Myocyte (in vitro differentiated cells): Measurements from ENCODE around the gene RTKN2. TPM values are rescaled to one million over a fixed set of nuclear protein-coding genes. Genes with fewer than 3 reads are reported as not detected.

Source experiments
- DNase-seq: peaks from one replicate; pipeline ENCODE4 v3.0.0-alpha.2; 2012; ENCODE audit warnings: low read depth
- total RNA-seq: library from RNA; depleted of rRNA; stranded (reverse); fragments of >200 nt; gene quantifications from 2 replicates; pipeline ENCODE4 v1.2.3, GENCODE V29; 2014

Gene RTKN2
- total RNA-seq, 1 donor from 2014 or later, result 3.8 TPM

- no peak for DNase-seq
Observed at GRCh38 chr10:62177111-62177510, 91.5 kb downstream of the RTKN2 start.

- no peak for DNase-seq
Observed at GRCh38 chr10:62175251-62175650, 93.4 kb downstream of the RTKN2 start.

- DNase-seq, result no peak
Observed at GRCh38 chr10:62172465-62172864, 96.2 kb downstream of the RTKN2 start.

DNA sequence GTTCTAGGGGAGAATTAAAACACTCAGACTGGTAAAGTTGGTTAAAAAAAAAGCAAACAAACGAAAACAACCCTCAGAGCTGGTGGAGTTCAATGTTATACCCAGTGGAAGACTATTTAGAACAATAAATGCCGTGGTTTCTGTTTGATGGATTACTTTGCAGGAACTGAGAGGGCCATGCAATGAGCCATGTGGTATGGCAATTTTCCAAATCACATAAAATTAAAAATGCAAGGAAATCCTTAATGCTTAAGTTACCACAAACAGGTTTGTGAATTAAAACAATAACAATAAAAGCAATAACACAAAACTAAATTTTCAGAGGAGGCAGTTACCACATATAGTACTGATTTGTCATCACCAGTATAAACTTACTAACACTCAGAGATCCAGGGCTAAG lies 96.9 kb downstream of the RTKN2 start:
- DNase-seq, result no peak

DNA sequence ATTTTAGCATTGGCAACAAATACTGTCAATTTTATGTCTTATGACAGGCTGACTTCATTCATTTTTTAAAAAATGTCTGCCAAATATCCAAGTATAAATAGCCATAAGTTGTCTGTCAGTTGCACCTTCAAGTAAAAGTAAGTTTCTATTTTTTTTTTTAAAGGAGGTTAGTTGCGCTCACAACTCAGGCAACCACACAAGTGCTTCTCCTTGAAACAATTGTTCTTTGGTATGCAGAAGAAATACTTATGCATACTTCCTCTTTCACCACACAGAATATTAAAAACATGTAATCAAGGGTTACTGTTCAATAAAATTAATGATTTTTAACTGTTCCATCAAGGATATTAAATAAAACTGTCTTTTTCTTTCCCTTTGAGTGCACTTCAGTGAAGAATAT lies 97.9 kb downstream of the RTKN2 start:
- DNase-seq, result no peak

- peak; percentile 64 for DNase-seq
Observed at GRCh38 chr10:62166331-62167131, 102.1 kb downstream of the RTKN2 start.

DNA sequence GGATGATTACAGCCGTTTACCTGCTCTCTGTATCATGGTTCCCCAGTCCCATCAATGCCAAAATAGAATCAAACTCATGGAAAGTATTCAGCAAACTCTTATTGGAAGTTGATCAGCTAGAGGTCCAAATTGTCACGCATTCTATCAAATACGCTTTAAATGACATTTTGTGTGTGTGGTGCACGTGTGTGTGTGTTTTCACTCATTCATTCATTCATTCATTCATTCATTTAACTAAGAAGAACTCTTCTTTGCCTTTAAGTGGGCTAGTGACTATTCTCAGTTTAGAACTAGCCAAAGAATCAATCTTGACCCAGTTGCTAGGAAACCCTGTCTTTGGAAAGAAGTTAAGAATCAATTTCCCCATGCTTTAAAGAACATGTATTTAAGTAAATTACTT lies 102.8 kb downstream of the RTKN2 start:
- no peak for DNase-seq

GRCh38 chr10:62163024-62163423 lies 105.6 kb downstream of the RTKN2 start:
- DNase-seq, result no peak

- no peak for DNase-seq
Observed at GRCh38 chr10:62162261-62162981, 106.2 kb downstream of the RTKN2 start.

DNA sequence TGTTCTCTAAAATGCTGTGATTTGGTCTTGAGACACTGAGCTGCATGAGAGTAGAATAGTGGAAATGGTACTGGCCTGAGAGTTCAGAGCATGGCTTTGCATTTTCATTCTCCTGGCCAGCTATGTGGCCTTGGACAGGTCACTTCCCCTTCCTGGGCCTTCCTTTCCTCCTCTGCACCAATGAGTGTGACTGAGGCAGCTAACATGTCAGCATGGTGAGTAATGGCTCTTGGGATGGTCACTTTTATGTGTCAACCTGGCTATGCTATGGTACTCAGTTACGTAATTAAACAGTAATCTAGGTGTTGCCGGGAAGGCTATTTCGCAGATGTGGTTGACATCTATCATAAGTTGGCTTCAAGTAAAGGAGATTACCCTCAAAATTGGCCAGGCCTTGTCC lies 109.3 kb downstream of the RTKN2 start:
- no peak for DNase-seq

- DNase-seq, result no peak
Observed at GRCh38 chr10:62157601-62158000, 111.0 kb downstream of the RTKN2 start.

DNA sequence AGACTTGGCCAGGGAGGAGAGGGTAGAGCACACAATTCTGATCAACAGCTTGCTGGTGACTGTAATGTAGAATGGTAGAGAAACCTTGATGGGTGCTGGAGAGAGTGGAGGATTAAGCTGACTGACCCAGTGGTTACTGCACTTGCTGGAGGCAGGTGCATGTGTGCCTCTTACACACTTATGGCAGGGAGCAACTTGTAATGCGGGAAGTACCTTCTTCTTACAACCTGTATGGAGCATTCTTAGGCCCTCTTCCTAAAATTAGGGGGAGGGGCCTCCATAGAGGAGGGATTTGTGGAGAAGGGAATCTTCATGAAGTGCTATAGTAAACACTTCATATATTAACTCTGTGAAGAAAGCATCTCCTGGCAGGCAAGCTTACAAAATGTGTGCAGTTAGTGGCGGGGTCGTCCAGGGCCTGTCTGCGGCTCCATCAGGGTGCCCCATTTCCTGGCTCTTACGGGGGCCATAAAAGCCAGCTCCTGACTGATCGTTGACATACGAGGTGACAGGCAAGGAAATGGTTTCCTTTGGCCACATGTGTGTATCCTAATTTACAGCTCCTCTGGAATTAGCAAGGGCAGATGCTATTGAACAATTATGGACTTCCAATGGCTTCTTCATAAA lies 113.5 kb downstream of the RTKN2 start:
- DNase-seq, result no peak

DNA sequence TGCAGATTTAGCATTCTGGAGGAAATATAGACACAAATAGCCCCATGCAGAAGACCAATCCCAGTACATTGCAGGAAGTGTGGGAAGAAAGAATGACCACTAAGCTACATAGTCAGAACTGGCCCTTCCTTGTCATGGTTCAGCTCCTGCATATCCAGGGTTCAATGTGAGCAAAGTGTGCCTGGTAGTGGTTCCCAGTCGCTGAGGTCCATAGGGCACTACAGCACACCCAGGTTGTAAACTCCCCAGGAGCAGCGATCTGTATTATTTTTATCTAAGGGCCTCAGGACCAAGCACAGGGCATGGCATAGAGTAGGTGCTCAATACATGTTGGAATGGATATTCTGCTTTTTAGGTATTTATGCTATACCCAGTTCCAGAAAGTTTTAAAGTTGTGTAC lies 114.4 kb downstream of the RTKN2 start:
- DNase-seq, result no peak

DNA sequence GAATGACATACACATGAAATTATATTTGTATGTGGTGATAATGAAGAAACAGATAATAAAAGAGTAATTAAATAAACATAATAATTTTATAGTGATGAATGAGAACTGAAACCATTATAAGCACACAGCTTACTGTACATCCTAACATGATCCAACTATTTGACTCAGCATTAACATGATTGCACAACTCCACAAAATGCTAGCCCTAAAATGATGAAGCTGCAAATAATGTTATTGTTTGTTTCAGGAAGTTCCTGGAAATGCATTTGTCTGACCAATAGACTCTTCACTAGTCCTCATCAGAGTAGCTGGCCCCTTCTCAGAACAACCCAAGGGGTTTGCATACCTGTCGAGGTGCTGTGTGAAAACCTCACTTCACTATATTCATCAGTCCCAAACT lies 115.5 kb downstream of the RTKN2 start:
- DNase-seq, result peak; percentile 12

GRCh38 chr10:62149621-62150020 lies 119.0 kb downstream of the RTKN2 start:
- no peak for DNase-seq

- DNase-seq, result no peak
Observed at GRCh38 chr10:62148155-62148554, 120.5 kb downstream of the RTKN2 start.

- no peak for DNase-seq
Observed at GRCh38 chr10:62147425-62147824, 121.2 kb downstream of the RTKN2 start.

GRCh38 chr10:62136931-62137330 lies 131.7 kb downstream of the RTKN2 start:
- DNase-seq, result no peak

GRCh38 chr10:62133618-62134017 lies 135.0 kb downstream of the RTKN2 start:
- DNase-seq, result peak; percentile 22
